Muscle of back (tissue), 11 donors: ENCODE measurements around the gene PPP1R26. TPM values are rescaled to one million over a fixed set of nuclear protein-coding genes. Genes with fewer than 3 reads are reported as not detected.

Experiments used
- DNase-seq, 3 donors: peaks; one replicate each; pipeline versions ENCODE4 v3.0.0 to v3.0.0-alpha.2; 2013
- polyA plus RNA-seq, 10 donors: library from polyadenylated mRNA; unstranded; fragments of 120-200 nt; gene quantifications; one replicate each; pipeline ENCODE4 v1.2.1, GENCODE V29; 2013; ENCODE audit not compliant: insufficient read length in 10 of 10

Gene PPP1R26
- polyA plus RNA-seq, 10 donors = 8.8 to 14.1 (median 9.9) TPM

DNA sequence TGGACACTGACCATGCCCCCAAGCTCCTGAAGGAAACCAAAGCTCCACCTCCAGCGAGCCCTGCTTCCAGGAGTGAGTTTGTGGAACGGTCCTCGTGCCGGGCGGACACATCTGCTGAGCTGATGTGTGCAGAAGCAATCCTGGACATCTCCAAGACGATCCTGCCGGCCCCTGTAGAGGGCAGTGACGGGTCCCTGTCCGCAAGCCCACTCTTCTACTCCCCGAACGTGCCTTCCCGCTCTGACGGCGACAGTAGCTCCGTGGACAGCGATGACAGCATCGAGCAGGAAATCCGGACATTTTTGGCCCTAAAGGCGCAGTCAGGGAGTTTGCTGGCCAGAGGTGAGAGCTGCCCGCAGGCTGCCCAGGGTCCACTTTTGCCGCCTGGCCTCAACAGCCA is 6.2 kb downstream of the PPP1R26 start:
- DNase-seq = no peak

DNA sequence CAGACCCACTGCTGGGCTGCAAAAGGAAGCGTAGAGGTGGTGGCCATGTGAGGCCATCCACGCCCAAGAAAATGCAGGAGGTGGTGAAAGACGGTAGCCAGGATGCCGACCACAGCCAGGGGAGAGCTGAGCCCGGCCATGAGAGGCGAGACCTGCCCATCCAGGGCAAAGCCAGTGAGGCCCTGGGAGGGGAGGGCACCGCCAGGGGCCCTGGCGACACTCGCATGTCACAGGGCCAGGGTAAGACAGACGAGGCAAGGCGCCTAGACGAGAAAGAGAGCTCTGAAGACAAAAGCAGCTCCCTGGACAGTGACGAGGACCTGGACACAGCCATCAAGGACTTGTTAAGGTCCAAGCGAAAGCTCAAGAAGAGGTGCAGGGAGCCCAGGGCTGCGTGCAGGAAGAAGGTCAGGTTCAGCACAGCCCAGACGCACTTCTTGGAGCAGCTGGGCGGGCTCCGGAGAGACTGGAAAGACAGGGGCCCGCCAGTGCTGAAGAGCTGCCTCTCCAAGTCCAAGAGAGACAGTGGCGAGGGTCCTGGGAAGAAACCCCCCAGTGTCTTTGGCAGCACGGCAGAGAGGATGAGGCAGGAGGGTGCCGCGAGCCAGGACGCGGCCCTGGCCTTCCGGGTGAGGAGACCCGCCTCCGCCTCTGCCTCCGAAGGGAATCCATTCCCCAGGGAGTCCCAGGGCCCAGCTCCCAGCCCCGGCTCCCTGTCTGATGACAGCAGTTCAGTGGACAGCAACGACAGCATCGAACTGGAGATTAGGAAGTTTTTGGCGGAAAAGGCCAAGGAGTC is 6.9 kb downstream of the PPP1R26 start:
- no peak for DNase-seq

DNA sequence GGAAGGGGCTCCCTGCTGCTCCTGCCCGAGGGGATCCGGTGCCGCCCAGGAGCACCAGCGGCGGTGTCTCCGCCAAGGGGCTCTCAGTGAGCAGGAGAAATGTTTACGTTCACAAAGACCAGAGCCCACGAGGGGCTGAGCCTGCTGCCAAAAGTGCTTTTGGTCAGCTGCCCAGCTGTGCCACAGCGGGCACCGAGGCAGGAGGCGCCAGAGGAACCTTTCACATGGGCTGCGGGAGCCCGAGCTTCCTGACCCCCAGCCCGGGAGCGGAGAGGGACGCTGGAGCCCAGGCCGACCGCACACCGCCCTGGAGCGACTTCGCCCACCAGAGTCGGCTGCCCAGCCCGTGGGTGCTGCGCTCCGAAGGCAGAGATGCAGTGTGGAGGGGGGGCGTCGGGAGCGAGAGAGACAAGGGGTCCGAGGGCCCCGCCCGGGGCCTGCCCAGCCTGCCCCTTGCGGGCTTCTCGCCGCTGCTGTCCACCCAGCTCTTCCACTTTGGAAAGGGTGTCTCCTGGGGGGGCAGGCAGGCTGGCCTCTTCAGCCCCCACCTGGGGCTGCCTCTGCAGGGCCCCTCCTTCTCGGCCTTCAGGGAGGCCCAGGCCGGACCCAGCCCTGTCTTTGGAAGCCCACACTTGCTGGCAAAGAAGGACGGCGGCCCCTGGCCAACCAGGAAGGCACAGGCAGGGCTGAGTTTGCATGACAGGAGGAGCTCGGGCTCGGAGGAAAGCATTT is 7.9 kb downstream of the PPP1R26 start:
- DNase-seq = no peak

DNA sequence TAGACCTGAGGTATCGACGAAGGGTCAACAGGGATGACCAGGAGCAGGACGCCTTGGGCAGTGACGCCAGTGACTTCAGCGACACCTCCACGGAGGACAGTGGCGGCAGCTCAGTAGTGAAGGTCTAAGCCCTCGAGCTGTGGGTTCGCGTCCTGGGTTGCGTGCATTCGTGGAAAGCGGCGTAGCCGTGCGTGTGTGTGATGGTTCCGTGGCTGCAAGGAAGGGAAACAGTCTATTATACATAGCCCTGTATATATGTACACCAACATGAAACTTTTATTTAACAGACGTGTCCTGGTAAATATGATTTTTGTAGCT is 8.4 kb downstream of the PPP1R26 start:
- no peak for DNase-seq

DNA sequence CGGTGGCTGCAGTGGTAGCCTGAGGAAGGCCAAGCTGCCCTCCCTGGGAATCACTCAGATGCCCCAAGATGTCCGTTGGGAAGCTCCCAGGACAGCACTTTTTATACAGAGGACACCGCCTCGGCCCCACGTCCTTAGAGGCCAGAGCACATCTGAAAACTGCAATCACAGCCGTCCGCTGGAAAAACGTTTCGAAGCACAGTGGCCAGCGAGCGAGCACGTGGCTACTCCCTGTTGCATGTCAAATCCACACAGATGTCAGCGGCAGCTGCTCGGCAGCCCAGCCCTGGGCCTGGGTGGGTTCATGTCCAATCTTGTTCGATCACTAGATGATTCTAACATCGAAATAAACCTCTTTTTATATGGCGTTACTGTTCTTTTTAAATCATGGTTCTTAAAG is 8.9 kb downstream of the PPP1R26 start:
- no peak for DNase-seq

DNA sequence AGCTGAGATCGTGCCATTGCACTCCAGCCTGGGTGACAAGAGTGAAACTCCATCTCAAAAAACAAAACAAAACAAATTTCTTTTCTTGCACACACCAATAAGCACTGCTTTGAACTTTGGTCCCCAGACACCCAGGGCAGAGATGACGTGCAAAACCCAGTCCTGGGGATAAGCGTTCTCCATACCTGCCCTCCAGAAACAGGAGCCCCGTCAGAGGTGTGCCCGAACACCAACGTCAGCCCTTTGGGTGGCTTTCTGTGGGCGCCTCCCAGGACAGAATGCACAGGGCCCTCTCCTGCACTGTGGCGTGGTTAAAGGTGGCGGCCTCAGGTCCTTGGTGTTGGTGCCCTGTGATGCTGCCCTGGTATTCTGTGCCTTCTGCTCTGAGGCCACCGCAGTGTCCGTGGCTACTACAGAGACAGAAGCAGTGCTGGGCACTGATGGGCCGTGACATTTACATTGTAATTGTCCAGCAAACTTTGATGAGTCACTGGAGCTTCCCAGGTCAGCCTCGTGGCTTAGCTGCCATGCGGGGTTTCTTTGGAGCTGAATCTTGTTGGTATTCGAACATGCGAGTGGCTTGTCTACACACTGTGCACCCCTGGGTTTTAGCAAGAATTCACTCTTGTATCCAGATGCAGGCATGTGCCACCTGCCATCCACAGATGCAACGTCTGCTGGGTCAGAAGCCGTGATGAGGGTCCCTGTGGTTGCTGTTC is 9.8 kb downstream of the PPP1R26 start:
- DNase-seq = no peak

DNA sequence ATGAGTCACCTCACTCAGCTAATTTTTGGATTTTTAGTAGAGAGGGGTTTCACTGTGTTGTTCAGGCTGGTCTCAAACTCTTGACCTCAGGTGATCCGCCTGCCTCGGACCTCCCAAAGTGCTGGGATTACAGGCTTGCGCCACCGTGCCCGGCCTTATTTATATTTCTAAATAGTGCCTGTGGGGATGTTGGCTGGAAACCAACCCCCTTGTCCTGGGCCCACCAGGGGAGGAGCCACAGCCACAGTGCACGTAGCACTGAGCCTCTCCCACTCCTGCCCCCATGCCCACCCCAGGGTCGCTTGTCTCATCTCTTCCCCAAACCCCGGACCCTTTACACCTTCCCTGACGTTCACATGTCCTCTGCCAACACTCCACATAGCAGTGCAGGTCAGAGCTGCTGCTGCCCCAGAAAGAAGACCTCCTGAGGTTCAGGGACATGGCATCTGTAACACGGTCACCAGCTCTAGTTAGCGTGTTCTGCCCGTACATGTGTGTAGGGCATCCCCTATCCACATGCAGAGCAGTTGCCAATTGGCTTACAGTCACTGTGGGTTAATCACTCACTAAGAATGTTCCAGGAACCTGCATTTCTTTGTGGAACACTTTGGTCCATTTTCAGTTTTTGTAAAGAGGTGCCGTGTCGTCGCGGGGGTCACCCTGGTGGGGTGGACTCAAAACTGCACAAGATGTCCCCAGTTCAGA is 10.7 kb downstream of the PPP1R26 start:
- no peak for DNase-seq

DNA sequence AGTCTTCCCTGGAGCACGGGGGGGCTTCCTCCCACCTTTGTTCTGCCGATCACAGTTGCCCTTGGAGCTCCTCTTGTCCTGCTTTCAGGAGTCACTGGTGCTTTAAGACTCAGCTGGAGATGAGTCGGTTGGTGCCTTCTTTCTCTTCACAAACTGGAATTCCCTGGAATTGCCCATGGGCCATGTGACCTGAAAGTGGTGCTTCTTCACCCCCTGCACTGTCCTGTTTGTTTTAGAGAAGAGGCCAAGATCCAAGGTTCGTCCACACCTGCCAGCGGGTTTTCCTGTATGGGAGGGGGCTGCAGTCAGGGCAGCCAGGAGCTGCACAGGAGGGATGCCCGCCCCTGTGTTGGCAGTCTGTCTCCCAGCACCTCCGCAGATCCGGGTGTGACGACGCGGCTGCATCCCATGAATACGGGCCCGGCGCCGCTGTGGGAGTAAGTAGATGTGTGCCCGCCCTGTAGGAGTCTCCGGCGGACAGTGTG is 11.4 kb downstream of the PPP1R26 start:
- DNase-seq = no peak

DNA sequence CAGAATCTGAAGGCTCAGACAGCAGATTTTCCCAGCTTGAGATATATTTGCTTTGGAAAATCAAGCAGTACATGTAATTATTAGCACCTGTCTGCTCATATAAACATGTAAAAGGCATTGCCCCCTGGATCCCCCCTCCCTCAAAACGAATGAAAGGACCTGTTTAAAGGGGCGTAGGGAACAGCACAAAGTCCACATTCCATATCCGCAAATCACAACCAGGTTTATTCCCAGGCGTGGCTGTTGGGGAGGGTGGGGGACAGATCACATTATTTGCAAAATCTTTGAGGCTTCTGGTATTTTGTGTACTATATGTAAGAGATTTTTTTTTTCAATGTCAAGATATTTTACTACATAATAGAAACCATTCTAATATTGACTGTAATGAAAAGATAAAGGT is 12.2 kb downstream of the PPP1R26 start:
- no peak for DNase-seq

DNA sequence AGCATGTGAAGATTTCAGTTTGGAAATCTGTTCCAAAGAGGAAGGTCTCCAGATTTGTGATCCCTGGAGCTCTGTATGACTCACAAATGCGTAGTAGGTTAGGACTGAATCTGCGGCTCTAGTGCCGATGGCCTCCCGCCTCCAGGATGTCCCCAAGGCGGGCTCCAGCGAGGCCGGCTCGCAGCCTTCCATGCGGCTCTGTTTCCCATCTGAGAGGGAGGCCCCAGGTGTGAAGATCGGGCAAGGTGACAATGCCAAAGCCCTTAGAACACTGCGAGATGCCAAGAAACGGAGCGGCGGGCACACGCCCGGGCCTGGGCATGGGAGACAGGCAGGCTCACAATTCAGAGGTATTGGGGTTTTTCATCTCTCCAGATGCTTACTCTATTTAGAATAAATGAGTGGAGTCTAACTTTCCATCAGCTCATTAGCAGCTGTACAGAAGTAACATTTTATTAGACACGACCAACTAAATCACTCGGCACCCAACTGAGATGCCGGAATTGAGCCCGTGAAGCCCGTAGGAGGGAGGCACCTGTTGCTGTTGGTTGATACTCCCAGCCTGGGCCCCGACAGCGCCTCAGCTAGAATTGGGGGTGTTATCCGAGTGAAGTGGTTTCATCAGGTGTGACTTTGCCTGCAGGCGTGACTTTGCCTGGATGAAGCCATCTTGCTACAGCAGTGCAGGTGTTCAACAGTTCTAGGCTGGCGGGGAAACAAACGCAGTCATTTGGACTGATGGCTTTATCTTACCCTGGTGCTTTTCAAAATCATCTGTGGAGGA is 13.5 kb downstream of the PPP1R26 start:
- no peak for DNase-seq

DNA sequence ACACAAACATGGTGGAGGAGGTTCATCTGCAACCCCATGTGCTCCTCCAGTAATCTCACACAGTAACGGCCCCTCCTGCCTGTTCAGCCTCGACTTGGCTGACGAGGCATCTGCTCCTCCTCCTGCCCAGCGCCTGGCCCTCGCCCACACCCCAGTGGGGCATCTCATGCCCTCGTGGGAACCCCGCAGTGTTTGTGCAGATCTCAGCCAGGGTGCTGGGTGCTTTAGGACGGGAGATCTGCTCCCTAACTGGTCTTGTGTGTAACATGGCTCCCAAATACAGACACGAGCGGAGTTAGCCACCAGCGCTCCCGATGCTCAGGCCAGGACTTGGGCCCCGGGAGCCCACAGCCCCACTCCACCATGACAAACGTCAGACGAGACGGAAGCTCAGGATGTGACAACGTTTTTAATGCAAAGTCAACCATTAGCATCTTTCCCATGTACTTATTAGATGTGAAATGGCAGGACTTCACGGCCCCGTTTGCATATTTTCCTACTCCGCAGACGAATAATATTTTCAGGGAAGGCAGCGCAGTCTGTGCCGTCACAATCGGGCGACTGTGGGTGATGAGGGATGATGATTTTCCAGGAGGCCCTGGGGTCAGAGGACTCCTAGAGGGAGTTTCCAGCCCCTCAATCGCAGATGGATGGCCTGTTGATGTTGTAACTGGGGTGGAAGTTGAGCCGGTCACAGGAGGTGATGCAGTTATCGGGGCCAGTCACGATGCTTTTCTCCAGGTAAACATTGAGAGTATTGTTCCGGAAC is 15.4 kb downstream of the PPP1R26 start:
- DNase-seq = no peak

DNA sequence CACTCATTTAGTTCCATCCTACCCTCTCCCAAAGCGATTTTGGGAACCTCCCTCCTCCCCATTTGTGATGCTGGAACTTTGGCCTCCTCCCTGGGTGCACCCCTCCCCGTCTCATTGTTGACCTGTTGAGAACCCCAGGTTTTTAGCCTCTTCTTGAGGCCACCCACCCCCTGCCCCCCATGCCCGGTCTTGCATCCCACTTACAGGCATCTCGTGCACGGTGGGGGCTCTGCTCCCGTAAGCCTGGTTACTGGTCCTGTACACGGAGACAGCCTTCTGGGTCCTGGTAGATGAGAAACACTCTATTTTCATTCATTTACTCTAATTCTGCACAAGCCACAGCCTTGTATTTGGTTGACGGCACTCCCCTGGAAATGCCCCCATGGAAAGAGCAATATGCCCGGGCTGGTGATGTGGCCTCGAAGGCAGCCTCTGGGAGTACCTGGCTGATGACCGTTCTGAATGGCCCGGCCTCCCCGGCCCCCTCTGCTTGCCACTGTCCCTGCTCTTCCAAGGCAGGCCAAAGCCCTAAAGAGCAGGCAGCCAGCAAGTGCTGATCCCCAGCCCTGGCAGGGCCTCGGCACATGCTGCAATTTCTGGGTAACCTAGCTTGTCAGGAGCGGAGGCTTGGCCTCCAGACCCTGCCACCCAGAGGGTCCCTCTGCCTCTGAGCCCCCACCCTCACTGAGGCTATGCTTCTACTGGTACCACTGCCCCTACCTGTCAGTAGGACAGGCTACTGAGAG is 19.0 kb downstream of the PPP1R26 start:
- DNase-seq = no peak

DNA sequence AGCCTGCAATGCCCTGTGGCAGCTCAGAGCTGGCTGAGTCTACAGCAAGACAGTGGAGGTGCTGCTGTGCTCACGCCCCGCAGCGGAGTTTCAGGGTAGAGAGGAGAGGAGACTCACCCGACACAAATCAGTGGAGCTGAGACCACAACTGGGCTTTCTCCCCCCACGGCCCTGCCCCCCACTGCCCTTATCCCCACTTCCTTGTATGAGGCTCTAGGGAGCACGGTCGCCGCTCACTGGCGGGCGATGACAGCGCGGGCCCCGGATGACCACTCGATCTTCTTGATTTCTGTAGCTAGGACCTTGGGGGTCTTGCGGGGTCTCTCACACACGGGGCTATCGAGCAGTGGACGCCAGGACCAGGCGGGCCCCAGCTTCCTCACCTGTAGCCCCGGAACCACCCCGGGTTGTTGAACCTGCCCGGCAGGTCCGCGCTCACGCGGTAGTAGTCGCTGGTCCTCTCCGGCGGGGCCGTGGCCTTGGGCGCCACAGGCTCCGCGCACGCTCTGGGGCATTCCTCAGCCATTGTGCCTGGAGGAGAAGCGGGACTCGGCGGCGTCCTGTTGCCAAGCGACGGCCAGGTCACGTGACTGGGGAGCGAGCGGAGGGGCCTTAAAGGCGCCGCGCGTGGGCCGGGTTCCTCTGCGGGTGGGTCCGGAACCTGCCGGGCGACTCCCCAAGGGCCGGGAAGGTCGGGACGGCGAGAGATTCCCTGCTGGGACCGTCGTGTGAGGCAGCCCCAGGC is 19.9 kb downstream of the PPP1R26 start:
- peak; percentile 83 to 94 (median 90) for DNase-seq

DNA sequence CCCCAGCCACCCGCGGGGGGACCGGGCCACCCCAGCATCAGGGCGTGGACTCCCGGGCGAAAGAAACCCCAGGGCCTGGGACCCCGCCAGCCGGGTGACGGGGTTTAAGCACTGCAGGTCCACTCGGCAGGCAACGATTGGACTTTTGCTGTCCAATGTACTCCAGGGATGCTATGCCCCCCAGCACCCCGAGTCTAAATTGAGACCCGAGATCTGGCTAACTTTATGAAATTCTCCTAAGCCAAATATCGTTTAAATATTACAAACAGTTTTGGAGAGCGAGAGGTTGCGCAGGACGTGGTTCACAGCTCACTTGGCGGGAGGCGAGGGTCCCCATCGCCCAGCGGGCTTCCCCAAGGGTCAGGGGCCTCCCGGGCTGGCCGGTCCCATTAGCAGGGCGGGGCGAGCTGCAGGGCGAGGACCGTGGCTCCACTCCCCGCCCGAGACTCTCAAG is 20.5 kb downstream of the PPP1R26 start:
- no peak for DNase-seq

DNA sequence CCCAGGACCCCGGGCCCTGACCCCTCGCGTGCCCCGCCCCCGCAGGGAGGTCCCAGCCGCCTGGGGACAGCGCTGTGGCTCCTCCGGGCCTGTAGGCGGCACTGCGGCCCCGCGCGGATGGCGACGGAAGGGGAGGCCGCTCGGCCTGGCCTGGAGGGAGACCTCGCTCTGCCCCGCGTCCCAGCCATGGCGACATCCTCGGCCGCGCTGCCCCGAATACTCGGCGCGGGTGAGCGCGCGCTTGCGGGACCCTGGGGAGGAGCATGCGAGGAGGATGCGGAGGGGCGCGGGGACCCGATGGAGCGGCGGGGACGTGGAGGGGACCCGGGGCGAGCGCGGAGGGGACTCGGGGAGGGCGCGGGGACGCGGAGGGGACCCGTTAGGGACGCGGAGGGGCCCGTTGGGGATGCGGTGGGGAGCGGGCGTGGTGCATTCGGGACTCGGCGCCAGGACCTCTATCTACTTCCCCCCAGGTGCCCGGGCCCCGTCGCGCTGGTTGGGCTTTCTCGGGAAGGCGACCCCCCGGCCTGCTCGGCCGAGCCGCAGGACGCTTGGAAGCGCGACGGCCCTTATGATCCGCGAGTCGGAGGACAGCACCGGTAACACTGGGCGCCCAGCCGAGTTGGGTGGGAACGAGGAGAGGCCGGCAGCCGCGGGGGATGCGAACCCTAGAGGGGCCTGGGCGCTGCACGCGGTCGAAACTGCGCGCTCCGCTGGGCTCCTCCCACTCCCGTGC is 21.1 kb downstream of the PPP1R26 start, which contains the start of gene MRPS2:
Gene MRPS2 (plus strand): TSS at position 158 of the 736 bp plus-strand sequence. CDS start 29 bp downstream, at position 187.
- DNase-seq = peak; percentile 82 to 94 (median 90)

DNA sequence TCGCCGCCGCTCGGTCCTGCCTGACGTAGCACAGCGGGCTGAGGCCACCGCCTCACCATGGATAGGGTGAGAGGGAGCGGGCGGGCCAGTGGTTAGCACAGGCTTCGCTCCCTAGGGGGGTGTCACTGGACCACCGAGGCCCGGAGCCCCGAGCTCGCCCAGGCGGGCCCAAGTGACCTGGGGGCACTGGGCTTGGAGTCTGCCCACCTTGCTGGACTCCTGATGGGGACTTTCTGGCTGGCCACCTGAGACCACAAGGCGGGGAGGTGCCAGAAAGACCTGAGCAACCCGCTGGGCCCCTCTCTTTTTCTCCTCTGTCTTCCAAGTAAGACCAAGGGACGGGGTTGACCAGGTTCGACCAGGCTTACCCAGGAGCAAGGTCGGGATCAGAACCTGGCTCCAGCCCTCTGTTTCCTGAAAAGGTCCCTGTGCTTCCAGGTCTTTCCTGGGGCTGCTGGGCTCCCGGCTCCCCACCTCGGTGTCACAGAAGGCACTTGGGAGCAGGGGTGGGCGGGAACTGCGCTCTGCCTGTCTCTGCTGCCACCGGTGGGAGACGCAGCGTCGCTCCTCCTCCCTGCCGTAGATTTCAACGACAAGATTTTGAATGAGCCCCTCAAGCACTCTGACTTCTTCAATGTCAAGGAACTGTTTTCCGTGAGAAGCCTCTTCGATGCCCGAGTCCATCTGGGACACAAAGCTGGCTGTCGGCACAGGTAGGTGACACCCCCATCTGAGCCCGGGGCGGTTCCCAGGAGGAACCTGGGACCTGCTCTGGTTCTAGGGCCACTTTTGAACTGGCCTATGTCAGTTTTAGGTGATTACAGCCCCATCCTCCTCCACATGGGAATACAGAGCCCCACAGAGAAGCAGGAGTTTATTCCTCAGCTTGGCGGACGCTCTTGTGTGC is 21.9 kb downstream of the PPP1R26 start:
- DNase-seq = no peak
